PC-9 (cell line): ENCODE measurements around the gene CUX1. TPM values are rescaled to one million over a fixed set of nuclear protein-coding genes. Genes with fewer than 3 reads are reported as not detected.
A peak's percentile ranks its signal among the peaks of the same experiment; 100 is the strongest.

Experiments used
- BruUV-seq: library from RNA; stranded (reverse); fragments of 400-500 nt; replicated peaks from 2 replicates; lab custom pipeline; 2021; lab: Mats Ljungman, UMichigan
- CTCF ChIA-PET: fragments of 300-600 bp; sonication (Branson Sonifier 250); formaldehyde crosslinking; loops from one replicate; lab custom pipeline; 2022; ENCODE audit warnings: antibody characterized with exemption; lab: Charles Lee
- POLR2A ChIA-PET: fragments of 300-600 bp; sonication (Branson Sonifier 250); formaldehyde crosslinking; loops from one replicate; lab custom pipeline; 2022; ENCODE audit warnings: antibody characterized with exemption; ENCODE audit not compliant: unreplicated experiment; lab: Charles Lee
- DNase-seq, 2 experiments: peaks; one replicate each; pipeline versions ENCODE4 v3.0.0 to v3.0.0-alpha.2; 2015 to 2022; ENCODE audit warnings: mixed read lengths in 1 of 2
- H2AFZ ChIP-seq: fragments of 200-600 bp; sonication (generic); 2 replicates; pipeline ENCODE4 v1.8.1; 2017; ENCODE audit warnings: antibody characterized with exemption
- H3F3A ChIP-seq: fragments of 200-600 bp; sonication (generic); 2 replicates; pipeline ENCODE4 v1.8.1; 2017; ENCODE audit warnings: antibody characterized with exemption, mild to moderate bottlenecking, low read depth; ENCODE audit not compliant: insufficient read depth
- H3K27ac ChIP-seq: fragments of 200-600 bp; sonication (generic); 2 replicates; pipeline ENCODE4 v1.6.1; 2016; ENCODE audit warnings: mixed run types
- H3K27me3 ChIP-seq: fragments of 200-600 bp; sonication (generic); 2 replicates; pipeline ENCODE4 v1.6.1; 2016; ENCODE audit warnings: low read depth, mixed run types; ENCODE audit not compliant: insufficient read depth
- H3K36me3 ChIP-seq: fragments of 200-600 bp; sonication (generic); 2 replicates; pipeline ENCODE4 v1.6.1; 2016; ENCODE audit warnings: low read depth, mixed run types
- H3K4me1 ChIP-seq: fragments of 200-600 bp; sonication (generic); replicated peaks from 2 replicates; pipeline ENCODE4 v1.6.1; 2016; ENCODE audit warnings: mixed run types; ENCODE audit not compliant: insufficient read depth
- H3K4me2 ChIP-seq: fragments of 200-600 bp; sonication (generic); 2 replicates; pipeline ENCODE4 v1.6.1; 2017; ENCODE audit warnings: mixed run types
- H3K4me3 ChIP-seq: fragments of 200-600 bp; sonication (generic); 2 replicates; pipeline ENCODE4 v1.6.1; 2016; ENCODE audit warnings: mixed run types
- H3K79me2 ChIP-seq: fragments of 200-600 bp; sonication (generic); 2 replicates; pipeline ENCODE4 v1.6.1; 2017; ENCODE audit warnings: low read depth, mixed run types
- H3K9me2 ChIP-seq: fragments of 200-600 bp; sonication (generic); 2 replicates; pipeline ENCODE4 v1.8.1; 2017; ENCODE audit warnings: mild to moderate bottlenecking; ENCODE audit not compliant: insufficient read depth
- H3K9me3 ChIP-seq: fragments of 200-600 bp; sonication (generic); 2 replicates; pipeline ENCODE4 v1.8.1; 2016; ENCODE audit warnings: low read depth; ENCODE audit not compliant: insufficient read depth
- H4K20me1 ChIP-seq: fragments of 200-600 bp; sonication (generic); 2 replicates; pipeline ENCODE4 v1.8.1; 2017; ENCODE audit not compliant: insufficient read depth
- CTCF ChIP-seq: fragments of 200-600 bp; sonication (generic); conservative IDR thresholded peaks from 2 replicates; pipeline ENCODE4 v1.6.1; 2017; ENCODE audit warnings: mixed run types, antibody characterized with exemption, mild to moderate bottlenecking, moderate library complexity
- EZH2 ChIP-seq: fragments of 200-600 bp; sonication (generic); IDR thresholded peaks from 2 replicates; pipeline ENCODE4 v1.8.0; 2017; ENCODE audit warnings: antibody characterized with exemption, low read depth
- intact Hi-C: fragments of 100-400 bp; cut with micrococcal nuclease; formaldehyde crosslinking; loops from one replicate; pipeline ENCODE4 v1.10.0; 2022; ENCODE audit not compliant: unreplicated experiment
- total RNA-seq: library from RNA; stranded (reverse); gene quantifications from 2 replicates; pipeline ENCODE4 v1.2.3, GENCODE V29; 2021

Gene CUX1
- total RNA-seq, 1 experiment from 2014 or later, result 83.3 TPM

DNA sequence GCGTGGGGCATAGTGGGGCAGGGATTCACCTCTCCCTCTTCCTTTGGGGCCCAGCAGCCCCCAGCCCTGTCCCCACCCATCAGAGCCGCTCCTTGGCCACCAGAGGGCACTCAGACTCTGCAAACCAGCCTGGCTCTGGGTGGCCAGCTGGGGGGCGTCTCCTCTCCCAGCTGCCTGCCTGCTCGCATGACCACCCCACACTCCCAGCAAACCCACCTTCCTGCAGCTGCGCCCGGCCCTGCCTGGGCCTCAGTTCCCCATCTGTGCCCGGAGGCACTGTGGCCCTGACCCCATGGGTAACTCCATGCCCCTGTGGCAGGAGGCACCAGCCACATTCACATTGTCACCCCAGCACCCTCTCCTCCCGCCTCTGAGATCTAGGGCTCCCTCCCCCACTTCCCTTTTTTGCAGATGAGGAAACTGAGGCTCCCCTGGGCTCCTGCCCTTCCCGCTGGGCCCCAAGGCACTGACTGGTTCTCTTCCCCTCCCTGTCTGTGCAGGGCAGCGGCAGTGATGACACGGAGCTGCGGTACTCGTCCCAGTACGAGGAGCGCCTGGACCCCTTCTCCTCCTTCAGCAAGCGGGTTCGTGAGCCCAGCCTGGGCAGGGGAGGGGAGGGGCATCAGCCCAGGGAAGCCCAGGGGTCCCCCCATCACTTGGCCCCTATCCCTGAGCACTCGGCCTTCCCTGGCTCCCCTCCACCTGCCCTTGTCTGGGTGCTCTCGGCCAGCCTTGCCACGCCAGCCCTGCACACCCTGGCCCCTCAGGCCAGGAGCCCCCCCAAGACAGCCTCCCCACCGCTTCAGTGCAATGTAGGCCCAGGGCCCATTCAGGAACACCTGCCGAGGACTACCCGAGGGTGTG is 462.3 kb downstream of the CUX1 start:
- no TSS peak for BruUV-seq

DNA sequence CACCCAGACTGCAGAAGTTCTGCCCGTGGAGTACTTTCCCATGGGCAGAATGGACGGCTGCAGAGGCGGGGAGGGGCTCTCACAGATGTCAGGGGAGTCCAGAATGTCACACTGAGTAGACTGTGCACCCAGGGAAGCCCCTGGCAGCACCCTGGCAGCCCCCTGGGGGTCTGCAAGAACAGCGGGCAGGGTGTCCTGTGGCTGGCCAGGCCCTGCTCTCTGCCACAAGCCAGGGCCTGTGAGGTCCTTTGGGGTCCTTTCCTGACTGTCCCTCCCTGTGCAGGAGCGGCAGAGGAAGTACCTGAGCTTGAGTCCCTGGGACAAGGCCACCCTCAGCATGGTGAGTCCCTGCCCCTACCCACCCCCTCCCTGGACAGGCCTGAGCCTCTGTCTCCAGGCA is 463.1 kb downstream of the CUX1 start:
- no peak overlapping the region for H3K4me3 ChIP-seq
- no peaks in the 10 kb centered on the region for H4K20me1 ChIP-seq
- no peaks in the 10 kb centered on the region for H3K79me2 ChIP-seq
- intact Hi-C loops, result no loop called here
- ChIA-PET CTCF (interaction anchor here (0.5 to 0.6 kb wide), 2 partner anchors 137 to 141 kb away, joined by 3 to 4 read pairs; no protein-coding TSS in a partner anchor), POLR2A (no interaction called here)
- H3K4me1 ChIP-seq, result no peaks in the 10 kb centered on the region
- H3K9me2 ChIP-seq, result no peaks in the 10 kb centered on the region
- H3K27me3 ChIP-seq, result no peaks in the 10 kb centered on the region
- no peak overlapping the region for H3K27ac ChIP-seq
- TF ChIP-seq EZH2, result no peak
- no peak for TF ChIP-seq CTCF
- no peaks in the 10 kb centered on the region for H3F3A ChIP-seq
- no peak overlapping the region for H2AFZ ChIP-seq
- H3K36me3 ChIP-seq, result no peaks in the 10 kb centered on the region
- no peak for DNase-seq
- no peak overlapping the region for H3K4me2 ChIP-seq
- BruUV-seq, result no TSS peak
- H3K9me3 ChIP-seq, result no peaks in the 10 kb centered on the region

More for the DNA sequence above, 462.3 kb downstream of the CUX1 start:
- Histone ChIP-seq H2AFZ (no peak overlapping the region), H3K4me1 (no peaks in the 10 kb centered on the region), H3K9me2 (no peaks in the 10 kb centered on the region), H3K79me2 (no peaks in the 10 kb centered on the region), H3K27ac (no peak overlapping the region), H3K27me3 (no peaks in the 10 kb centered on the region), H3K4me2 (no peak overlapping the region), H3F3A (no peaks in the 10 kb centered on the region), H3K36me3 (no peaks in the 10 kb centered on the region), H3K9me3 (no peaks in the 10 kb centered on the region), H4K20me1 (no peaks in the 10 kb centered on the region), H3K4me3 (no peak overlapping the region)
- intact Hi-C loops, result loop anchor here (1.0 to 10.0 kb wide), 2 partner anchors 111 to 185 kb away; partner anchors contain the start of genes ALKBH4 and LRWD1
- ChIA-PET POLR2A (no interaction called here), CTCF (interaction anchor here (0.5 to 0.6 kb wide), 4 partner anchors 17 to 185 kb away, joined by 3 to 7 read pairs (median 4); no protein-coding TSS in a partner anchor)
- TF ChIP-seq CTCF (peak; percentile 78), EZH2 (no peak)
- peak in 1 of 2 experiments; percentile 67 for DNase-seq

GRCh38 chr7:102281785-102282184 is 464.4 kb downstream of the CUX1 start:
- Histone ChIP-seq H3K36me3 (no peaks in the 10 kb centered on the region), H3K27ac (no peak overlapping the region), H3K79me2 (no peaks in the 10 kb centered on the region), H3K4me2 (no peak overlapping the region), H4K20me1 (no peaks in the 10 kb centered on the region), H2AFZ (no peak overlapping the region), H3K27me3 (no peaks in the 10 kb centered on the region), H3K9me3 (no peaks in the 10 kb centered on the region), H3K4me3 (no peak overlapping the region), H3F3A (no peaks in the 10 kb centered on the region), H3K4me1 (no peaks in the 10 kb centered on the region), H3K9me2 (no peaks in the 10 kb centered on the region)
- BruUV-seq, result no TSS peak
- no peak for TF ChIP-seq EZH2
- TF ChIP-seq CTCF, result no peak
- no peak for DNase-seq
- intact Hi-C loops, result no loop called here
- ChIA-PET CTCF (no interaction called here), POLR2A (no interaction called here)
